Measurements from ENCODE around the gene STEEP1.
"Not testable (repeated sequence)": the region's sequence is repeated elsewhere in the genome, so short reads cannot be mapped to it uniquely, and the experiment has no call there.

STEEP1 gene

DNA sequence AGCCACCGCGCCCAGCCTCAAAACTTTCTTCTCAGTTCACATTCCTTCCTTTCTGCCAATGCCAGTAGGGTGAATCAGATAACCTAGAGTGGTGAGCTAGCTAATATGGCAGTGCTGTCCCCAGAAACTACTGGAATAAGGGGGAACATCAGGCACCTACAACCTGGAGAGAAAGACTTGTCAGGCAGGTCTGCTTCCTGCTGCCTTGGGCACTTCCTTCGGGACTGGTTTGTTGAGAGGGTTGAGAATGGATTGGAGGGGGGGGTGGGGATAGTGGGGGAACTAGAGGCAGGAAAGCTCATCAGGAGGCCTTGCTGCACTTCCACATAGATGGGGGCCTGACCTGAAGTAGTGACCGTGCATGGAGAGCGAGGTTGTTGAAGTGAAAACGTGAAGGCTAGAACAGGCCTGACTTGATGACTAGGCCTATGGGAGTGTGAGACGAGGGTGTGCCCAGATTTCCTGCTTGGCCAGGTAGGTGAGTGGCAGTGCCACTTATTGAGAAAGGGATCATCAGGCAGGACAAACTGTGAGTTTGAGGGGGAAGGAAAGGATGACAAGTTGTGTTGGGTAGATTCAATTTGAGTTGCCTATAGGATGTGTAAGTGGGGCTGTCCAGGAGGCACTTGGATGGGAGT lies 63.6 kb downstream of the STEEP1 start:
- no peak overlapping the region for H3K27ac ChIP-seq (ENCODE audit: low read depth, low read length, severe bottlenecking)
- WGBS, 2 experiments (ENCODE audit: insufficient coverage in 2 of 2), result 79% methylated on average over 5 of the region's 7 CpGs; no CpG with 5 or more reads in 1 of the 2 experiments

DNA sequence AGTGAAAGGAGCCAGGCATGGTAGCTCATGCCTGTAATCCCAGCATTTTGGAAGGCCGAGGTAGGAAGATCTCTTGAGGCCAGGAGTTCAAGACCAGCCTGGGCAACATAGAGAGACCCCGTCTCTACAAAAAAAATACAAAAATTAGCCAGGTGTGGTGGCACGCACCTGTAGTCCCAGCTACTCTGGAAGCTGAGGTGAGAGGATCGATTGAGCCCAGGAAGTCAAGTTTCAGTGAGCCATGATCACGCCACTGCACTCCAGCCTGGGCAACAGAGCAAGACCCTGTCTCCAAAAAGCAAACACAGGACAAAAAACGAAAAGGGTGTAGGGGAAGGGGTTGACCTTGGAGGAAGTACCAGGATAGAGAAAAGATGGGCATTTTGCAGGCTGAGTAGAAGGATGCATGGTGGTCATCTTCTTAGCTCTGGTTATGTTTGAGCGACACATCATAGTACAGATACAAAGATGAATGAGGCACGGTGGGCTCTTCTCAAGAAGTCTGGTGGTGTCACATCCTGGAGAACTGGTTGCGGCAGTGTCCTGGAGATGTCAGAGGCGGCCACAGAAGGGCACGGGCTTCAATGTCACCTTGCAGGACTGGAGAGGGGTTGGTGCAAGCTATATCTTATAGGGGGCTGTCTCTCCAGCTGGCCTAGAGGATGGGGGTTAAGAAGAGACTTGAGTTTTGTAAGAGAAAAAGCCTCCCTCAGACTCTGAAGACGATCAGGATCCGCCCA lies 65.0 kb downstream of the STEEP1 start:
- Histone ChIP-seq H3K4me3 (ENCODE audit: extremely low read depth, insufficient read depth, low read length, poor library complexity, severe bottlenecking) (no peak overlapping the region), H3K36me3 (ENCODE audit: control insufficient read depth, insufficient read depth, low read length) (no peaks in the 10 kb centered on the region), H3K27ac (ENCODE audit: low read depth, low read length, severe bottlenecking) (no peak overlapping the region), H3K4me1 (ENCODE audit: control insufficient read depth, insufficient read depth, low read length, poor library complexity, severe bottlenecking) (peaks cover 15% of the 10 kb centered on the region), H3K9me3 (ENCODE audit: control insufficient read depth, low read length) (no peaks in the 10 kb centered on the region)
- 92 to 100% methylated on average over 4 of the region's 13 CpGs for WGBS, 2 experiments (ENCODE audit: insufficient coverage in 2 of 2)

More for the DNA sequence above, 63.6 kb downstream of the STEEP1 start:
- Histone ChIP-seq H3K9me3 (ENCODE audit: control insufficient read depth, low read length) (no peaks in the 10 kb centered on the region), H3K4me3 (ENCODE audit: extremely low read depth, insufficient read depth, low read length, poor library complexity, severe bottlenecking) (no peak overlapping the region), H3K4me1 (ENCODE audit: control insufficient read depth, insufficient read depth, low read length, poor library complexity, severe bottlenecking) (peaks cover 15% of the 10 kb centered on the region), H3K36me3 (ENCODE audit: control insufficient read depth, insufficient read depth, low read length) (no peaks in the 10 kb centered on the region)

DNA sequence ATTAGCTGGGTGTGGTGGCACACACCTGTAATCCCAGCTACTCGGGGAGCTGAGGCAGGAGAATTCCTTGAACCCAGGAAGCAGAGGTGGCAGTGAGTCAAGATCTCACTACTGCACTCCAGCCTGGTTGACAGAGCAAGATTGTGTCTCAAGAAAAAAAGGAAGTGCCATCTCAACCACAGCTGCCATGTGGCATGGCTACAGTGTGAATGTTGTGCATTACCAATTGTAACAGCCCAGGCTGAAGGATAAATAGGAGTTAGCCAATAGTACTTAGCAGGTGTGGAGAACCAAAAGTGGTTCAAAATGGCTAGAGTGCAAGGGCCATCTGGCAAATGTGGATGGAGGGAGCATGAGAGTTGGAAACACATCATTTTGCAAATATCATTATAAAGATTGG lies 68.0 kb downstream of the STEEP1 start:
- no CpG with 5 or more reads among the region's 1 CpG for WGBS, 2 experiments (ENCODE audit: insufficient coverage in 2 of 2)
- H3K27ac ChIP-seq (ENCODE audit: low read depth, low read length, severe bottlenecking), result no peak overlapping the region
- H3K4me3 ChIP-seq (ENCODE audit: extremely low read depth, insufficient read depth, low read length, poor library complexity, severe bottlenecking), result no peak overlapping the region

DNA sequence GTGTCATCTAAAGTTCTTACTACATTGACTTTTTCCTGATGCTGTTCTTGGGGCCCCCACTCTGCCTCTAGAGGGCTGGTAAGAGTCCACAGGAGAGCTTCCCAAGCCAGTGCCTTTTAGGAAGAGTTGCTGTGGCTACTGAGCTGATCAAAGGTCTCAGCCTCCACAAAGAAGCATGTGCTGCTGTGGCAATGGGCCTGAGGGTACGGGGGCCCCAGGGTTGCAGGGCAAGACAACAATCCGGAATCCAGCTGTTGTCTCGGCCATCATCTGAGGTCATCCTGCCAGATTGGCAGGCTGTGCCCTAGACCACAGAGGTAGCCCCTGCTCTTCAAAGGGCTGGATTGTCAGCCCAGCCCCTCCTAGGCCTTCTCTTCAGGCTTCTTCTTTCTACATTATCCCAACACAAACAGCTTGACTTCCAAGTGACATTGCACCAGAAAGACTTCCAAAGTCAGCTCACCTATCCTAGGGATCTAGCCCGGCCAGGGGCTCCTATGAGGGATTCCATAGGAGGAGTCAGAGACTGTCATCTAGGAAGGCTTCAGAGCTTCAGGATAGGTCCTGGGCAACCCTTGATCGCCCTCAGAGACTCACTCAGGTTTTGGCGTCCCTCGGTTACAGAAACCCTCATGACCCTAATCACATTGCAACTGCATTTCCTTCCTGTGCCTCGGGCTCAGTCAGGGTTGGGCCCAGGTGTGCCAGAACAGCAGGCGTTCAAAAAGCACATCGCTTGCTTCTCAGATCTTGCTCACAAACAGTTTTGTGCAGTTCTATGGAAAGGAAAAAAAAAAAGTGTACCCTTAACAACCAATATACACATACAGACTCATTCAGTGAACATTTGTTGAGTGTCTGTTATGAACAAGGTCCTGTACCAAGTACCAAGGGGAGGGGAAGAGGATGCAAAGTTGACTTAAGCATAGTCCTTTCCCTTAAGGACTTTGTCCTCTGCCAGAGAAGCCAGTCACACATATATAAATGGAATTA lies 69.2 kb downstream of the STEEP1 start:
- H3K9me3 ChIP-seq (ENCODE audit: control insufficient read depth, low read length), result no peaks in the 10 kb centered on the region
- 68 to 72% methylated on average over 2 to 6 of the region's 10 CpGs for WGBS, 2 experiments (ENCODE audit: insufficient coverage in 2 of 2)
- no peak overlapping the region for H3K4me3 ChIP-seq (ENCODE audit: extremely low read depth, insufficient read depth, low read length, poor library complexity, severe bottlenecking)
- no peaks in the 10 kb centered on the region for H3K4me1 ChIP-seq (ENCODE audit: control insufficient read depth, insufficient read depth, low read length, poor library complexity, severe bottlenecking)
- H3K36me3 ChIP-seq (ENCODE audit: control insufficient read depth, insufficient read depth, low read length), result no peaks in the 10 kb centered on the region
- no peak overlapping the region for H3K27ac ChIP-seq (ENCODE audit: low read depth, low read length, severe bottlenecking)

More for the DNA sequence above, 68.0 kb downstream of the STEEP1 start:
- no peaks in the 10 kb centered on the region for H3K36me3 ChIP-seq (ENCODE audit: control insufficient read depth, insufficient read depth, low read length)
- no peaks in the 10 kb centered on the region for H3K4me1 ChIP-seq (ENCODE audit: control insufficient read depth, insufficient read depth, low read length, poor library complexity, severe bottlenecking)
- H3K9me3 ChIP-seq (ENCODE audit: control insufficient read depth, low read length), result no peaks in the 10 kb centered on the region

DNA sequence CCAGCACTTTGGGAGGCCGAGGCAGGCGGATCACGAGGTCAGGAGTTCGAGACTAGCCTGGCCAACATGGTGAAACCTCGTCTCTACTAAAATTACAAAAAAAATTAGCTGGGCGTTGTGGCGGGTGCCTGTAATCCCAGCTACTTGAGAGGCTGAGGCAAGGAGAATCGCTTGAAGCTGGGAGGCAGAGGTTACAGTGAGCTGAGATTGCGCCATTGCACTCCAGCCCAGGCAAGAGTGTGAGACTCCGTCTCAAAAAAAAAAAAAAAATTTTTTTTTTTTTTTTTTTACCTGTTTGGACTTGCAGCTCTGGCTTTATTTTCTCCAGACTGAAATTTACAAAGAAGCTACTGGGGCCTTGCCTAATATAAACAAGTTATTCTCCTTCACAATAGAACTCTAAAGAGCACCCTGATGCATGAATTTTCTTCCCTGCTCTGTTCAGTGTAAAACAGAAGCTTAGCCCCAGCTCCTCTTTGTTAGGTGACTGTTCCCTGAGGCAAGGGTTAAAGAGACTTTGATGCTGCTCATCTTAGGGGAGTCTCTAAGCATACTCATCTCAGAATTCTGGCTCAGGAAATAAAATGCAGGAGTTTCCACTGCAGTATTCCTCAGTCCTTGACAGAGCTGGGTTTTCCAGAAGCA lies 71.2 kb downstream of the STEEP1 start:
- H3K36me3 ChIP-seq (ENCODE audit: control insufficient read depth, insufficient read depth, low read length); H3K9me3 ChIP-seq (ENCODE audit: control insufficient read depth, low read length); H3K4me1 ChIP-seq (ENCODE audit: control insufficient read depth, insufficient read depth, low read length, poor library complexity, severe bottlenecking); H3K27ac ChIP-seq (ENCODE audit: low read depth, low read length, severe bottlenecking); H3K4me3 ChIP-seq (ENCODE audit: extremely low read depth, insufficient read depth, low read length, poor library complexity, severe bottlenecking): not testable (repeated sequence)
- WGBS, 2 experiments (ENCODE audit: insufficient coverage in 2 of 2), result no CpG with 5 or more reads among the region's 10 CpGs

DNA sequence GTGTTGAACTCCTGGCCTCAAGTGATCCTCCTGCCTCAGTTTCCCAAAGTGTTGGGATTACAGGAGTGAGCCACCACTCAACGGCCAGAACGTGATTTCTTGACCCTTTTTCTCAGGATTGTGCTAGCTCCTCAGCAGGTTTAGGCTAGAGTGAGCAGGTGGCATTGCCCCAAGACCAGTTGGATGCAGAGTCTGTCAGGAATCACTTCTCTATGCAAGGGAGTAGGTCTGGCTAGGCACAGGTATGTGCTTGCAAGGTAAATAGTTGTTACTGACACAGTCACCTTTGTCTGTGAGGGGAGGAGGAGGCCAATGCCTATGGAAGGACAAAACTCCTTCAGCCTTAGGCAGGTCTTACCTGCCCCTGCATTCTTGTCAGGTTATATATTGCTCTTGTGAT lies 72.7 kb downstream of the STEEP1 start:
- Histone ChIP-seq H3K36me3 (ENCODE audit: control insufficient read depth, insufficient read depth, low read length) (no peaks in the 10 kb centered on the region), H3K27ac (ENCODE audit: low read depth, low read length, severe bottlenecking) (no peak overlapping the region), H3K4me3 (ENCODE audit: extremely low read depth, insufficient read depth, low read length, poor library complexity, severe bottlenecking) (no peak overlapping the region), H3K9me3 (ENCODE audit: control insufficient read depth, low read length) (no peaks in the 10 kb centered on the region), H3K4me1 (ENCODE audit: control insufficient read depth, insufficient read depth, low read length, poor library complexity, severe bottlenecking) (no peaks in the 10 kb centered on the region)
- no CpG with 5 or more reads among the region's 2 CpGs for WGBS, 2 experiments (ENCODE audit: insufficient coverage in 2 of 2)

DNA sequence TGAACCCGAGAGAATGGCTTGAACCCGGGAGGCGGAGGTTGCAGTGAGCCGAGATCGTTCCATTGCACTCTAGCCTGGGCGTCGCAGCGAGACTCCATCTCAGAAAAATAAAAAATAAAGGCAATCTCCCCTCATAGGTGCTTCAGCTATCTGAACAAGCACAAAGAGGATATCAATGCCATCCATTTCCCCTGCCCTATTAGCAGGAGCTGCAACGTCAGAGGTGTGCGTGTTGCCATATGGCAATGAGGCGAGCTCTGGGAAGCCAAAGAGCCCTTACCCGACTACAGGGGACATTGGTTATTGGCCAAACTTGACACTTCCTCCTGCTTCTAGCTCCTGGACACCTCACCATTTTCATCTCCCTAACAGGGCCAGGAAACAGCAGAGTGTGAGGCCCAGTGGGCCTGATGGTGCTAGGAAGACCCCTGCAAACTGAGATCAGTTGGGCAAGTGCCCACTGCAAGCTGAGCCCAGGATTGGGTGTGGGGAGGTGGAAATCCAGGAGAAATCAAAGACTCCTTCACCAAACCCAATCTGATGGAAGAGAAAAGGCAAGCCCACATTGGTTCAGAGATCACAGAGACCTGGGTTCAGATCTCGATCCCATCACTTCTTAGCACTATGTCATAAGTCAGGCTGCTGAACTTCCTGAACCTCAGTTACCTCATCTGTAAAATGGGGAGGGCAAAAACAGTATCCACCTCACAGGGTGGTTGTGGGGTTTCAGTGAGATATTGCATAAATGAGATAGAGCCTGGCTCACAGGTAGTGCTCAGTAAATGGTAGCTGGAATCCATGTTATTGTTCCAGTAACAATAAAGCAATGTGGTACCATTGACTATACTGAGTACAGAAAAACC lies 75.8 kb downstream of the STEEP1 start:
- H3K36me3 ChIP-seq (ENCODE audit: control insufficient read depth, insufficient read depth, low read length), result no peaks in the 10 kb centered on the region
- no peak overlapping the region for H3K4me3 ChIP-seq (ENCODE audit: extremely low read depth, insufficient read depth, low read length, poor library complexity, severe bottlenecking)
- WGBS, 2 experiments (ENCODE audit: insufficient coverage in 2 of 2), result 73 to 85% methylated on average over 3 to 7 of the region's 13 CpGs
- no peaks in the 10 kb centered on the region for H3K9me3 ChIP-seq (ENCODE audit: control insufficient read depth, low read length)
- no peaks in the 10 kb centered on the region for H3K4me1 ChIP-seq (ENCODE audit: control insufficient read depth, insufficient read depth, low read length, poor library complexity, severe bottlenecking)
- no peak overlapping the region for H3K27ac ChIP-seq (ENCODE audit: low read depth, low read length, severe bottlenecking)

DNA sequence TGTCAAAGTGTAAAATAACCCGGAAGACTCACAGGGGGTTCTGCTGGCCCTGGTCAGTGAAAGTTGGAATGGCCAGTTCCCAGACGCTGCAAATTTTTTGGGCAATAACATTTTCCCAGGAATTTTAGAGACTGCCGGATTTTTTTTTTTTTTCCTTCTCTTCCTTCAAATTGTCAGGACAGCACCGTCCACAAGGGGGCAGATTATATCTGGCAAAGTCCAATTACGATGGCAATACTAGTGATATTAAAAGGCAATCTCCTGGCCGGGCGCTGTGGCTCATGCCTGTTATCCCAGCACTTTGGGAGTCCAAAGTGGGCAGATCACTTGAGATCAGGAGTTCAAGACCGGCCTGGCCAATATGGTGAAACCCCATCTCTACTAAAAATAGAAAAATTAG lies 76.5 kb downstream of the STEEP1 start:
- H3K4me1 ChIP-seq (ENCODE audit: control insufficient read depth, insufficient read depth, low read length, poor library complexity, severe bottlenecking), result no peaks in the 10 kb centered on the region
- WGBS, 2 experiments (ENCODE audit: insufficient coverage in 2 of 2), result 0 to 36% methylated on average over 1 to 5 of the region's 8 CpGs
- no peaks in the 10 kb centered on the region for H3K9me3 ChIP-seq (ENCODE audit: control insufficient read depth, low read length)
- H3K27ac ChIP-seq (ENCODE audit: low read depth, low read length, severe bottlenecking), result no peak overlapping the region
- no peaks in the 10 kb centered on the region for H3K36me3 ChIP-seq (ENCODE audit: control insufficient read depth, insufficient read depth, low read length)
- no peak overlapping the region for H3K4me3 ChIP-seq (ENCODE audit: extremely low read depth, insufficient read depth, low read length, poor library complexity, severe bottlenecking)
